Measurements from ENCODE around the gene CHAC2. TPM values are rescaled to one million over a fixed set of nuclear protein-coding genes. Genes with fewer than 3 reads are reported as not detected.
A peak's percentile ranks its signal among the peaks of the same experiment; 100 is the strongest.
"Not testable (repeated sequence)": the region's sequence is repeated elsewhere in the genome, so short reads cannot be mapped to it uniquely, and the experiment has no call there.

Gene CHAC2
- total RNA-seq, result 2.2 TPM

DNA sequence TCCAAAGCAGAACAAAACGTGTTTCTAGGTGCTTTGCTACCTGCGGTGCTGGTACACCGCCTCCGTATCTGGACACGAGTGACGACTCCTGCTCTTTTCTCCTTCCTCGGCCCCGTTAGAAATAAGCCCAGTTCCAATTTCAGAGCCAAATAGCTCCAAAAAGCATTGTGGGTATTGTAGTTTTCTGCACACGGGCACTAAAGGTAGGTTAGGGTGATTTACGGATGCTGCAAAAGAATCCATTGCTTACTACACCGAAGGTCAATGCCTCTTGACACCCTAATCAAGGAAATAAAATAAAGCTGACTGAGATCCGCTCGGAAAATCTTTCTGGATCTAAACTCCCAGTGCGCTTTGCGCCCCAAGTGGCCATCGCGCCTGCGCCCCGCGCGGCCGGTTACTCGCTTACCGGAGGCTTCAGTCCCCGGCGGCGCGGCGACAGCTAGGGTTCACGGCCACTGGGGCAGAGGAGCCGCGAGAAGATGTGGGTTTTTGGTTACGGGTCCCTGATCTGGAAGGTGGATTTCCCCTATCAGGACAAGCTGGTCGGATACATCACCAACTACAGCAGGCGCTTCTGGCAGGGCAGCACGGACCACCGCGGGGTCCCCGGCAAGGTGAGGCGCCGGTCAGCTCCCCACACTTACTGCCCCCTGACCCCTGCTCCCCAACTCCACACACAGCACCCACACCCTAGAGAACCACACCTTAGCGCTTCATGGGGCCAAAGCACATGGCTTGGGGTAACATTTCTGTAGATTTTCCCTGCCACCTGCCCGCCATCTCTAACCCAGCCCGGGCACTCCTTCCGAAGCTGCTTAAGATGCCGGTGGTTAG, at the start of gene CHAC2:
Gene CHAC2 (plus strand): TSS at position 400 of the 837 bp plus-strand sequence. CDS start 83 bp downstream, at position 483.
- DNase-seq (ENCODE audit: low spot score), result peak; percentile 81

- DNase-seq (ENCODE audit: low spot score), result not testable (repeated sequence)
These were observed 46.7 kb upstream of the CHAC2 start for GRCh38 chr2:53720944-53721343.

- DNase-seq (ENCODE audit: low spot score), result no peak
These were observed 43.1 kb upstream of the CHAC2 start for GRCh38 chr2:53724536-53724935.

GRCh38 chr2:53725662-53726061, 41.9 kb upstream of the CHAC2 start:
- DNase-seq (ENCODE audit: low spot score), result no peak

- DNase-seq (ENCODE audit: low spot score), result no peak
These were observed 39.7 kb upstream of the CHAC2 start for GRCh38 chr2:53727921-53728320.

DNA sequence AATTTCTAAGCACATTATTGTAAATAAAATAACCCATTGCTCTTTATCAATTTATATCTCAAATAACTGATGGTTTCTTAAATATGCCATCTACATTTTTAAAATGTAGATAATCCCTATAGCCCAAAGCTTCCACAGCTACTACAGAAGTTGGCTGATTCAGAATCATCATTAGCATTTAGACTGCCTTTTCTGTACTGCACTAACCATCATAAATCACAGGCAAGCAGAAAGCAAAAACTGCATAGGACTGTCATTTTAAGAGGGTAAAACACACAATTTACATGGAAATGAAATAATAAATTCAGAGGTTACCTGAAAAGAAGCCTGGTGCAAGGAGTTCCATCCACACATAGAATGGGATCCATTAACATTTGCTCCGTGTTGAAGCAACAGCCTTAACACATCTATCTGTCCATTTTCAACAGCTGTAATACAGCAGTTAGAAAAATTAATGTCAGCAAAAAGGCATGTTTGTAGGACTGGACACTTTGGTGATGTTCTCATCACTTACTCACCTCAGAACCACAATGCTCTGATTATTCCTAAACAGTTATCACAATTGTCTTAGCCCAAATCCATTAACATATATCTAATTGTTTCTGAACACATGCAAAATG, 38.4 kb upstream of the CHAC2 start:
- DNase-seq (ENCODE audit: low spot score), result no peak

- DNase-seq (ENCODE audit: low spot score), result no peak
These were observed 30.5 kb upstream of the CHAC2 start for GRCh38 chr2:53737091-53737490.

GRCh38 chr2:53739032-53739431, 28.6 kb upstream of the CHAC2 start:
- DNase-seq (ENCODE audit: low spot score), result no peak

GRCh38 chr2:53740170-53740569, 27.4 kb upstream of the CHAC2 start:
- no peak for DNase-seq (ENCODE audit: low spot score)

DNA sequence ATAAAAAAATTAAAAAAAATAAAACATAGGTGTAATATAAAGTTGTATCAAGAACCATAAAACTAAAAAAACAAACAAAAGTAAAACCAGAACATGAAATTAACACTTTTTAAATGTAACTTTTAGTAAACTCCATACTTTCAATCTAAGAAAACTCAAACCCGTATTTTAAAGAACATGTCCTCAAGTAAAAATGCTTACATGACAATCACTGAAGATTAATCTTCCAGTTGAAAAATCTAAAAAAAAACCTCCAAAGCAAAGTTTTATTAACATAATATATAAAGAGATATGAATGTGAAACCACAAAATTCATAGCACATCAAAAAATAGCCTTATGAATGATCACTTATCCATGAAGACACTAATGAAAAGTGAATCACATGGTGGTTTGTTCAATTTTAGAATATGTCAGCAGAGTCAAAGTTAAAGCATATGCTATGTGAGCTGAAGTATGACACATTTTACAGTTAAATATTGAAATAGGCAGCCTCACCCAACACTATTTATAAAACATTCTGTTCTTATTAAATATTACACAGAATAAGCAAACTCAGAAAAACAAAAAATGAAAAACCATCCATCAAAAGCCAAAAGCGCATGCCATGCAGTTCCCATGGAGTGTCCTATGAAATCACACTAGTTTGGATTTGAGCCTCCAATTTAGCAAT, 23.1 kb upstream of the CHAC2 start:
- DNase-seq (ENCODE audit: low spot score), result no peak

GRCh38 chr2:53750041-53750768, 17.4 kb upstream of the CHAC2 start:
- no peak for DNase-seq (ENCODE audit: low spot score)

GRCh38 chr2:53751728-53752127, 15.9 kb upstream of the CHAC2 start:
- DNase-seq (ENCODE audit: low spot score), result no peak

- DNase-seq (ENCODE audit: low spot score), result no peak
These were observed 15.2 kb upstream of the CHAC2 start for GRCh38 chr2:53752385-53752784.

DNA sequence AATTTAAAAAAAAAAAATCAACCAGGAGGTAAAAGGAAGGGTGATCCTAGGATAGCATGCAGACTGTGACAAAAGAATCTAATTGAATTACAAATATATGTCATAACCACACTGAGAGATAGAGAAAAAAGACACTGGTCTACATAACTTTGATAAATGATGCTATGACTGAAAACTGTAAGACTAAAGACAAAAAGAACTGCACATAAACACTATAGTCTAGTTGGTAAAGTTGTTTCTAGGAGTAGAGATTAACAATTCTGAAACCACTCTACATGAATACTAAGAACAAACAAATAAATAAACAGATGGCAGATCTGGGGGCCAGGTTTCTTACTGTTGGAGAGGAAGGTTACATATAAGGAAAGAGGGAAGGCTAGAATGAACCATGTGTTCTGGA, 14.6 kb upstream of the CHAC2 start:
- DNase-seq (ENCODE audit: low spot score), result no peak

DNA sequence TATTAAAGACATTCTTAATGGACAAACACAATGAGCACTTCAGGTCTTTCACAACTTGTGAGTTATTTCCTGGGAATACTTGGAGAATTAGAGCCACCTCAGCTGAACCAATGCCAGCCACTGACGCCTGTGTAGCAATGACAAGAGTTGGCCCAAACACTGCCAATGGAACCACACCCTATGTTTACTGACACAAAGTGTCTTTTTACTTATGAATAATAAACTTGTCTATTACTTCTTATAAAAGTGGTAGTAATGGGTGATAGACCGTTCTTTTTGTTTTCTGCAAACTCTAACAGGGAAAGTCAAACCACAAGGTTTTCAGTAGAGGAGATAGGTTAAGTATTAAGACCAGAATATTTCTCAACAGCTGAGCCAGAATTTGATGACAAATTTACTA, 12.5 kb upstream of the CHAC2 start:
- DNase-seq (ENCODE audit: low spot score), result no peak

- no peak for DNase-seq (ENCODE audit: low spot score)
These were observed 11.0 kb upstream of the CHAC2 start for GRCh38 chr2:53756644-53757043.

- not testable (repeated sequence) for DNase-seq (ENCODE audit: low spot score)
These were observed 10.4 kb upstream of the CHAC2 start for GRCh38 chr2:53757206-53757605.

- DNase-seq (ENCODE audit: low spot score), result no peak
These were observed 1.8 kb upstream of the CHAC2 start for GRCh38 chr2:53765767-53766166.

- DNase-seq (ENCODE audit: low spot score), result no peak
These were observed 588 bp downstream of the CHAC2 start for GRCh38 chr2:53768242-53768542.

DNA sequence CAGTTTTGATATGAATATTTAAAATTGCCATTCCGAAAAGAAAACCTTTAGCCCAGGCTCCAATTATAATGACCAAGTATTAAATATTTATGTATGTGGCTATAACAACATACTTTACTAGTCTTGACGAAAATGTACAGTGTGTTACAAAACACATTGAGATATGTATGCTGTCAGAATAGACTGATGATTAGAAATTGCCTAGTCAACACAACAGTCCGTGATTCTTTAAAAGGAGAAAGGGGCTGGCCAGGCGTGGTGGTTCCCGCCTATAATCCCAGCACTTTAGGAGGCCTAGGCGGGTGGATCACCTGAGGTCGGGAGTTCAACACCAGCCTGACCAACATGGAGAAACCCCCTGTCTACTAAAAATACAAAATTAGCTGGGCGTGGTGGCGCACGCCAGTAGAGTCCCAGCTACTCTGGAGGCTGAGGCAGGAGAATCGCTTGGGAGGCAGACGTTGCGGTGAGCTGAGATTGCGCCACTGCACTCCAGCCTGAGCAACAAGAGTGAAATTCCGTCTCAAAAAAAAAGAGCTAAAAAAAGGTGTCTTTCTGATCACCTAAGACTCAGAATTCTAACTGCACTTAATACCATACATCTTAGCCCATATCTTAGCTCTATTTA, 1.8 kb downstream of the CHAC2 start:
- no peak for DNase-seq (ENCODE audit: low spot score)

GRCh38 chr2:53770264-53770663, 2.7 kb downstream of the CHAC2 start:
- DNase-seq (ENCODE audit: low spot score), result no peak

DNA sequence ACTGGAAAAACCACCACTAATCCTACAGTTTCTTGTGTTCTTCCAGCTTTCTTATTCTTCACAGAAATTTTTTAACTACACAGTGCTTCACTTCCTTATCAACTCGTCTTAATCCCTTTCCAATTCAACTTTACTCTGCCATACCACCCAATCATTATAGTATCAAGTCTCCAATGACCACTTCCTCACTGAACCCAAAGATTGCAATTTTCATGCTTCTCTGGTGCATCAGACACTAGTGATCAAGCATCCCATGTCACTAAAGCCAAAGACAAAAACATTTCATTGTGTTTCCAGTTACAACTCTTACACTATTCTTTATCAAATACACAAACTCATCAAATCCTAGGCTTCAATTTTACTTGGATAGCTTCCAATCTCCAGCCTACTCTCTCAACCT, 9.5 kb downstream of the CHAC2 start:
- DNase-seq (ENCODE audit: low spot score), result no peak
